ENCODE data around the gene SAMD14. TPM values are rescaled to one million over a fixed set of nuclear protein-coding genes. Genes with fewer than 3 reads are reported as not detected.
A peak's percentile ranks its signal among the peaks of the same experiment; 100 is the strongest.

SAMD14 gene
- total and polyA plus RNA-seq, 12 donors, result 1.5 to 3.8 (median 2.0) TPM

DNA sequence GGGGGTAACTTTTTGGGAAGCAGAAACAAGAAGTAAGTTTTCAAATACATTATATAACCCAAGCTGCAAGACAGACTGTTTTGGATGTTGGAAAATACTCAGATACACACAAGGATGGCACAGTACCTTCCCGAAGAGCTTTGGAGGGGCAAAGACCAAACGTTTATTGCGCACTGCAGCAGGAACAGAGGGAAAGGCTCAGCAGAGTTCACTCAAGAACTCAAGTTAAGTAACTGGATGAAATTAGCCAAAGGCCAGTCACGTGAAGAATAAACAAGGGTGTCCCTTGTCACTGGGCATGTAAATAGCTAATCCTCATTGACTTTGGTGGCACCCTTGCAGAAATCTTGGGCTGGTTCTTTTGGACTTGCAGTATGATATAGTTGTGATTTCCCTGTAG, 32.0 kb downstream of the SAMD14 start:
- Histone ChIP-seq H3K27me3 (no peaks in the 10 kb centered on the region), H3K36me3 (peaks cover 0 to 52% (median 30%) of the 10 kb centered on the region in 9 donors), H3K4me1 (peaks cover 22 to 81% (median 58%) of the 10 kb centered on the region in 9 donors), H3K27ac (peak overlapping the region in 5 of 10 donors; percentile 1 to 95 (median 42)), H3K4me3 (no peak overlapping the region), H3K9me3 (no peaks in the 10 kb centered on the region)
- TF ChIP-seq, protein P1, sequence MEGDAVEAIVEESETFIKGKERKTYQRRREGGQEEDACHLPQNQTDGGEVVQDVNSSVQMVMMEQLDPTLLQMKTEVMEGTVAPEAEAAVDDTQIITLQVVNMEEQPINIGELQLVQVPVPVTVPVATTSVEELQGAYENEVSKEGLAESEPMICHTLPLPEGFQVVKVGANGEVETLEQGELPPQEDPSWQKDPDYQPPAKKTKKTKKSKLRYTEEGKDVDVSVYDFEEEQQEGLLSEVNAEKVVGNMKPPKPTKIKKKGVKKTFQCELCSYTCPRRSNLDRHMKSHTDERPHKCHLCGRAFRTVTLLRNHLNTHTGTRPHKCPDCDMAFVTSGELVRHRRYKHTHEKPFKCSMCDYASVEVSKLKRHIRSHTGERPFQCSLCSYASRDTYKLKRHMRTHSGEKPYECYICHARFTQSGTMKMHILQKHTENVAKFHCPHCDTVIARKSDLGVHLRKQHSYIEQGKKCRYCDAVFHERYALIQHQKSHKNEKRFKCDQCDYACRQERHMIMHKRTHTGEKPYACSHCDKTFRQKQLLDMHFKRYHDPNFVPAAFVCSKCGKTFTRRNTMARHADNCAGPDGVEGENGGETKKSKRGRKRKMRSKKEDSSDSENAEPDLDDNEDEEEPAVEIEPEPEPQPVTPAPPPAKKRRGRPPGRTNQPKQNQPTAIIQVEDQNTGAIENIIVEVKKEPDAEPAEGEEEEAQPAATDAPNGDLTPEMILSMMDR (IDR thresholded peaks at IDR 0.05), result no peak
- intact Hi-C loops (cut with DNase I), result loop anchor here in 4 of 10 donors (5.0 to 10.0 kb wide), 3 partner anchors 54 to 197 kb away; partner anchors contain the start of gene PPP1R9B (in 1 of the 4)
- DNase-seq (no peak), ATAC-seq (no peak)
- 62 to 72% methylated on average over 4 of the region's 4 CpGs for WGBS, 2 donors

DNA sequence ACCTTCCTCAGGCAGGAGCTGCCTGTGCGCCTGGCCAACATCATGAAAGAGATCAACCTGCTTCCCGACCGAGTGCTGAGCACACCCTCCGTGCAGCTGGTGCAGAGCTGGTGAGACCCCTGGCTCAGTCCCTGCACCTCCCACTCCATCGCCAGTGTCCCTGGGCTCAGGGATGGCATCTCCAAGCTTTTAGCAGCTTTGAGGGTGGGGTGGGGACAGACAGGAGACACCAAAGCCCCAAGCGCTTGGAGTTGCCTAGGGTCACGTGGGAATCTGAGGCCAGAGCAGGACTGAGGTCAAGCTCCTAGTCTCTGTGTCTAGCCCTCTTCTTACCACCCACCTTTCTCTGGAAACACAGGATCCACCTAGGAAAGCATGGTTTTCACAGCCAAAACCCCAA, 32.5 kb downstream of the SAMD14 start:
- ATAC-seq, result no peak
- Histone ChIP-seq H3K27ac (peak overlapping the region in 6 of 10 donors; percentile 29 to 95 (median 42)), H3K27me3 (no peaks in the 10 kb centered on the region), H3K36me3 (peaks cover 0 to 48% (median 30%) of the 10 kb centered on the region in 9 donors), H3K4me1 (peaks cover 22 to 76% (median 53%) of the 10 kb centered on the region in 9 donors), H3K9me3 (no peaks in the 10 kb centered on the region), H3K4me3 (peak overlapping the region in 1 of 10 donors; percentile 76)
- no peak for DNase-seq
- TF ChIP-seq, protein P1 (IDR thresholded peaks at IDR 0.05), result no peak
- intact Hi-C loops (cut with DNase I), result loop anchor here in 4 of 10 donors (5.0 to 10.0 kb wide), 3 partner anchors 55 to 197 kb away; partner anchors contain the start of gene PPP1R9B (in 1 of the 4)
- 61 to 67% methylated on average over 7 of the region's 7 CpGs for WGBS, 2 donors

GRCh38 chr17:50096758-50097157, 33.2 kb downstream of the SAMD14 start:
- DNase-seq (no peak), ATAC-seq (no peak)
- peak overlapping the region in 9 of 10 donors; percentile 63 to 97 (median 93) for H3K4me3 ChIP-seq
- peaks cover 0 to 48% (median 30%) of the 10 kb centered on the region in 9 donors for H3K36me3 ChIP-seq
- peak overlapping the region in 9 of 10 donors; percentile 10 to 96 (median 93) for H3K27ac ChIP-seq
- 62 to 63% methylated on average over 3 of the region's 3 CpGs for WGBS, 2 donors
- H3K4me1 ChIP-seq, result peaks cover 21 to 69% (median 52%) of the 10 kb centered on the region in 9 donors
- intact Hi-C loops (cut with DNase I), result loop anchor here in 4 of 10 donors (5.0 to 10.0 kb wide), 3 partner anchors 56 to 198 kb away; partner anchors contain the start of gene PPP1R9B (in 1 of the 4)
- H3K9me3 ChIP-seq, result no peaks in the 10 kb centered on the region
- H3K27me3 ChIP-seq, result no peaks in the 10 kb centered on the region
- TF ChIP-seq, protein P1 (IDR thresholded peaks at IDR 0.05), result no peak

DNA sequence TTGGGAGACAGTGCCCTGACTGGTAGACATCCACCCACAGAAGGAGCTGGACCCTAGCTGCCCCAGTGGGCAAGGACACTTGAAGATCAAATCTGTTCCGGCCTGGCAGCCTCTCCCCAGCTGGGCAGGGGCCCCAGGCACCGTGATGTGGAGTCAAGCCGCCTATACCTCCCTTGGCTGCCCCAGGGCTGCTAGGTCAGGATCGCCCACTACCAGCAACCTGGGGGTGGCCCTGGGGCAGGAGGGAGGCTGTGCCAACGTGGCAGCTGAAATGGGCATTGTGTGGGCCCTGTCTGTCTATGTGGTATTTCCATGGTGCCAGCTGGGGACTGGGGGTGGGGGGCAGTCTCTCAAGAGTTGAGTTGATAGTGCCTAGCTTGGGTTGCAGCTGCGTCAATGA, 33.9 kb downstream of the SAMD14 start:
- no peaks in the 10 kb centered on the region for H3K27me3 ChIP-seq
- peak overlapping the region; percentile 66 to 96 (median 92) for H3K27ac ChIP-seq
- peak overlapping the region; percentile 63 to 97 (median 93) for H3K4me3 ChIP-seq
- WGBS, 2 donors, result 11 to 27% methylated on average over 6 of the region's 6 CpGs
- peaks cover 17 to 64% (median 52%) of the 10 kb centered on the region in 9 donors for H3K4me1 ChIP-seq
- no peak for DNase-seq
- TF ChIP-seq, protein P1 (IDR thresholded peaks at IDR 0.05), result no peak
- peak in 4 of 8 donors; percentile 0 to 29 (median 2) for ATAC-seq
- H3K36me3 ChIP-seq, result peaks cover 0 to 41% (median 30%) of the 10 kb centered on the region in 9 donors
- intact Hi-C loops (cut with DNase I), result loop anchor here in 4 of 10 donors (5.0 to 10.0 kb wide), 3 partner anchors 56 to 199 kb away; partner anchors contain the start of gene PPP1R9B (in 1 of the 4)
- H3K9me3 ChIP-seq, result no peaks in the 10 kb centered on the region
